H1 (cell line): ENCODE results near the gene SLC8B1. TPM values are rescaled to one million over a fixed set of nuclear protein-coding genes. Genes with fewer than 3 reads are reported as not detected.

Experiments
- CTCF ChIA-PET: fragments of 300-600 bp; sonication (Branson Sonifier 250); formaldehyde crosslinking; loops from one replicate; lab custom pipeline; 2021; ENCODE audit not compliant: partially characterized antibody; lab: Charles Lee
- POLR2A ChIA-PET: fragments of 300-600 bp; sonication (Branson Sonifier 250); formaldehyde crosslinking; loops from one replicate; lab custom pipeline; 2021; ENCODE audit warnings: inconsistent platforms; ENCODE audit not compliant: partially characterized antibody; lab: Charles Lee
- DNase-seq, 2 experiments: peaks; one replicate each; pipeline versions ENCODE4 v3.0.0 to v3.0.0-alpha.2; 2010 to 2022; ENCODE audit warnings: low spot score in 2 of 2, low read depth in 1 of 2, mixed read lengths in 1 of 2
- FAIRE-seq: peaks from 2 replicates; lab custom pipeline; 2011; peaks lifted over from hg19 to GRCh38; lab: Jason Lieb, UNC
- H2AFZ ChIP-seq: 2 replicates; pipeline ENCODE4 v1.8.1; 2012; ENCODE audit warnings: low read length, inconsistent platforms
- H2AK5ac ChIP-seq: 2 replicates; pipeline ENCODE4 v1.6.1; 2013; ENCODE audit warnings: low read depth, low read length
- H2BK120ac ChIP-seq: replicated peaks from 2 replicates; pipeline ENCODE3; 2013; ENCODE audit warnings: low read depth, low read length, inconsistent platforms
- H2BK12ac ChIP-seq: 2 replicates; pipeline ENCODE4 v1.6.1; 2013; ENCODE audit warnings: low read depth, low read length
- H2BK15ac ChIP-seq: 2 replicates; pipeline ENCODE4 v1.6.1; 2013; ENCODE audit warnings: low read length
- H2BK20ac ChIP-seq: 2 replicates; pipeline ENCODE4 v1.6.1; 2013; ENCODE audit warnings: low read length
- H2BK5ac ChIP-seq: 2 replicates; pipeline ENCODE4 v1.6.1; 2013; ENCODE audit warnings: low read depth, low read length
- H3K14ac ChIP-seq: 2 replicates; pipeline ENCODE4 v1.6.1; 2013; ENCODE audit warnings: inconsistent platforms; ENCODE audit not compliant: insufficient read length
- H3K18ac ChIP-seq: 2 replicates; pipeline ENCODE4 v1.6.1; 2013; ENCODE audit warnings: low read length; ENCODE audit errors: extremely low read depth
- H3K23ac ChIP-seq: 2 replicates; pipeline ENCODE4 v1.6.1; 2013; ENCODE audit warnings: inconsistent platforms; ENCODE audit not compliant: insufficient read length
- H3K23me2 ChIP-seq: 2 replicates; pipeline ENCODE4 v1.6.1; 2013; ENCODE audit warnings: low read depth, low read length
- H3K27ac ChIP-seq: 2 replicates; pipeline ENCODE4 v1.6.1; 2011; ENCODE audit warnings: low read depth, low read length, inconsistent platforms
- H3K27me3 ChIP-seq, 4 experiments: replicated peaks in 1 of 4; 1 replicate in 1 of 4; 2 replicates in 3 of 4; pipeline versions ENCODE4 v1.6.1 to v1.8.1; 2011 to 2013; ENCODE audit warnings: low read length in 3 of 4, mild to moderate bottlenecking in 3 of 4, inconsistent platforms in 2 of 4, mixed read lengths in 2 of 4, moderate library complexity in 1 of 4; ENCODE audit not compliant: control insufficient read depth in 3 of 4, insufficient read depth in 3 of 4; ENCODE audit errors: extremely low read depth in 1 of 4
- H3K36me3 ChIP-seq, 4 experiments: 2 replicates each; pipeline versions ENCODE4 v1.6.1 to v1.8.1; 2011 to 2013; ENCODE audit warnings: mild to moderate bottlenecking in 4 of 4, low read length in 3 of 4, moderate library complexity in 2 of 4, control low read depth in 1 of 4, inconsistent platforms in 1 of 4; ENCODE audit not compliant: insufficient read depth in 4 of 4, control insufficient read depth in 2 of 4
- H3K4ac ChIP-seq: replicated peaks from 2 replicates; pipeline ENCODE3; 2013; ENCODE audit warnings: low read length, low read depth, mixed read lengths, inconsistent platforms; ENCODE audit not compliant: insufficient read length
- H3K4me1 ChIP-seq, 4 experiments: replicated peaks in 1 of 4; 1 replicate in 1 of 4; 2 replicates in 3 of 4; pipeline versions ENCODE4 v1.6.1 to v1.8.1; 2011 to 2013; ENCODE audit warnings: low read length in 3 of 4, inconsistent platforms in 2 of 4, mixed read lengths in 1 of 4; ENCODE audit not compliant: insufficient read depth in 4 of 4, control insufficient read depth in 3 of 4
- H3K4me2 ChIP-seq, 2 experiments: 2 replicates each; pipeline versions ENCODE4 v1.6.1 to v1.8.1; 2011 to 2013; ENCODE audit warnings: low read depth in 2 of 2, low read length in 2 of 2, control low read depth in 1 of 2, inconsistent platforms in 1 of 2, mild to moderate bottlenecking in 1 of 2; ENCODE audit not compliant: insufficient read depth in 1 of 2
- H3K4me3 ChIP-seq, 4 experiments: fragments of 200-600, 300-600 bp in 1 of 4; sonication (generic), shearing (Covaris generic), sonication (Bioruptor Twin) in 1 of 4; 2 replicates each; pipeline versions ENCODE4 v1.5.1 to v1.8.1; 2011 to 2016; ENCODE audit warnings: low read length in 4 of 4, low read depth in 3 of 4, control low read depth in 2 of 4, inconsistent platforms in 2 of 4, mild to moderate bottlenecking in 2 of 4, mixed read lengths in 1 of 4, moderate library complexity in 1 of 4; ENCODE audit not compliant: insufficient read depth in 2 of 4; ENCODE audit errors: extremely low read depth in 1 of 4
- H3K56ac ChIP-seq: replicated peaks from 2 replicates; pipeline ENCODE3; 2013; ENCODE audit warnings: low read depth, mild to moderate bottlenecking, mixed read lengths, low read length, inconsistent platforms; ENCODE audit not compliant: insufficient read length
- H3K79me1 ChIP-seq: 2 replicates; pipeline ENCODE4 v1.6.1; 2013; ENCODE audit warnings: low read depth, low read length, control low read depth
- H3K79me2 ChIP-seq, 2 experiments: 2 replicates each; pipeline versions ENCODE4 v1.6.1 to v1.8.1; 2012 to 2013; ENCODE audit warnings: low read length in 2 of 2, mild to moderate bottlenecking in 2 of 2, inconsistent platforms in 1 of 2; ENCODE audit not compliant: insufficient read depth in 2 of 2, control insufficient read depth in 1 of 2
- H3K9ac ChIP-seq, 4 experiments: replicated peaks in 1 of 4; 1 replicate in 1 of 4; 2 replicates in 3 of 4; pipeline versions ENCODE4 v1.6.1 to v1.8.1; 2011 to 2013; ENCODE audit warnings: low read depth in 3 of 4, low read length in 3 of 4, control low read depth in 2 of 4, mild to moderate bottlenecking in 2 of 4, moderate library complexity in 2 of 4, inconsistent platforms in 1 of 4; ENCODE audit errors: extremely low read depth in 1 of 4
- H3K9me3 ChIP-seq, 2 experiments: 2 replicates each; pipeline versions ENCODE4 v1.6.1 to v1.8.1; 2012 to 2013; ENCODE audit warnings: mild to moderate bottlenecking in 2 of 2, moderate library complexity in 2 of 2, control low read depth in 1 of 2, inconsistent platforms in 1 of 2, low read depth in 1 of 2, low read length in 1 of 2, mixed read lengths in 1 of 2; ENCODE audit not compliant: insufficient read depth in 2 of 2
- H4K20me1 ChIP-seq, 2 experiments: replicated peaks in 1 of 2; 2 replicates each; pipeline versions ENCODE3 to v1.8.1; 2011 to 2013; ENCODE audit warnings: inconsistent platforms in 2 of 2, low read length in 2 of 2, mild to moderate bottlenecking in 1 of 2; ENCODE audit not compliant: insufficient read depth in 2 of 2, control insufficient read depth in 1 of 2
- H4K5ac ChIP-seq: 2 replicates; pipeline ENCODE4 v1.6.1; 2013; ENCODE audit warnings: low read length, low read depth, mixed read lengths, inconsistent platforms; ENCODE audit not compliant: insufficient read length
- H4K8ac ChIP-seq: 2 replicates; pipeline ENCODE4 v1.8.0; 2013; ENCODE audit warnings: mild to moderate bottlenecking, moderate library complexity, low read length, inconsistent platforms; ENCODE audit not compliant: insufficient read depth; ENCODE audit errors: extremely low read depth
- H4K91ac ChIP-seq: replicated peaks from 2 replicates; pipeline ENCODE3; 2013; ENCODE audit warnings: low read length, mixed read lengths, inconsistent platforms; ENCODE audit not compliant: insufficient read length
- BACH1 ChIP-seq: IDR thresholded peaks from 2 replicates; pipeline ENCODE4 v1.6.1; 2012; ENCODE audit warnings: low read length, improper control_type of control experiment
- E2F6 ChIP-seq: IDR thresholded peaks from 2 replicates; pipeline ENCODE4 v1.6.1; 2012; ENCODE audit warnings: inconsistent platforms
- EZH2 ChIP-seq: fragments of 200-600 bp; sonication (generic); IDR thresholded peaks from 2 replicates; pipeline ENCODE4 v1.7.1; 2012; ENCODE audit warnings: low read depth, mild to moderate bottlenecking, moderate library complexity, low read length, inconsistent platforms; ENCODE audit not compliant: severe bottlenecking
- HDAC6 ChIP-seq: IDR thresholded peaks from one replicate; pipeline ENCODE4 v1.7.1; 2012; ENCODE audit warnings: low read depth, mild to moderate bottlenecking, inconsistent platforms, low read length, moderate library complexity
- RNF2 ChIP-seq: fragments of 200-900, 300-1000 bp; sonication (generic); IDR thresholded peaks from 2 replicates; pipeline ENCODE4 v1.7.1; 2016; ENCODE audit warnings: borderline replicate concordance, low read depth, mild to moderate bottlenecking, antibody characterized with exemption, low read length; ENCODE audit not compliant: poor library complexity, severe bottlenecking; ENCODE audit errors: missing control alignments
- TCF12 ChIP-seq: IDR thresholded peaks from 2 replicates; pipeline ENCODE4 v1.6.1; 2011; ENCODE audit warnings: low read depth, mild to moderate bottlenecking, low read length
- ZNF274 ChIP-seq: IDR thresholded peaks from 2 replicates; pipeline ENCODE4 v1.7.0; 2012; ENCODE audit warnings: low read length, borderline replicate concordance; ENCODE audit errors: extremely low read depth
- WGBS, 2 experiments: shearing (Covaris generic) in 1 of 2; methylation state at CpG; one replicate each; pipeline versions ENCODE4 v1.1.6 to v1.1.7; 2013 to 2015; ENCODE audit warnings: low lambda C conversion rate in 2 of 2, mixed read lengths in 2 of 2, inconsistent platforms in 1 of 2, low coverage in 1 of 2, missing lambda C conversion rate in 1 of 2; ENCODE audit not compliant: insufficient replicate concordance in 2 of 2, insufficient coverage in 1 of 2, insufficient read length in 1 of 2; ENCODE audit errors: extremely low coverage in 1 of 2, missing lambda C conversion rate in 1 of 2; 5-methylcytosine and 5-hydroxymethylcytosine counted together
- polyA plus RNA-seq, 7 experiments: library from polyadenylated mRNA; depleted of rRNA in 3 of 7; stranded (reverse) in 5 of 7; unstranded in 2 of 7; fragments of >200 nt in 5 of 7; fragments of 200-250 nt in 2 of 7; gene quantifications; 1 replicate in 5 of 7; 2 replicates in 1 of 7; 4 replicates in 1 of 7; pipeline versions ENCODE4 v1.2.1 to v1.2.3, GENCODE V29; 2011 to 2013; ENCODE audit warnings: missing spikeins in 2 of 7, mixed read lengths in 2 of 7
- total RNA-seq: library from RNA; stranded (reverse); fragmentation: NEBNext Ultra II Directional; extraction: Animal tissue kit (Norgen Biotek cat#: 25700); gene quantifications from 2 replicates; pipeline ENCODE4 v1.2.1, GENCODE V29; 2021

The SLC8B1 gene
- total and polyA plus RNA-seq, 2 of the 8 experiments (the other 6 are each of a cell fraction or from before 2014, with no cell fraction given): 11.2 to 19.1 TPM

- no peak overlapping the region for H2BK12ac ChIP-seq
- ChIA-PET POLR2A (interaction anchor here (0.9 to 1.8 kb wide), 4 partner anchors 13 to 79 kb away, joined by 3 read pairs; no protein-coding TSS in a partner anchor), CTCF (interaction anchor here (0.5 to 1.4 kb wide), 4 partner anchors 11 to 522 kb away, joined by 3 to 5 read pairs (median 4); partner anchors contain the start of gene TPCN1)
- no peak overlapping the region for H3K27ac ChIP-seq
- peaks cover 0 to 8% of the 10 kb centered on the region in 2 experiments for H4K20me1 ChIP-seq
- no peak overlapping the region for H3K18ac ChIP-seq
- FAIRE-seq: no peak
- no peaks in the 10 kb centered on the region; a peak in 1 of 7 replicates for H3K4me1 ChIP-seq
- no peak overlapping the region for H3K4ac ChIP-seq
- H2AK5ac ChIP-seq: no peak overlapping the region
- H2BK120ac ChIP-seq: no peak overlapping the region
- H4K91ac ChIP-seq: no peak overlapping the region
- H3K9ac ChIP-seq: no peak overlapping the region
- no peak overlapping the region for H3K56ac ChIP-seq
- WGBS, 2 experiments: 95% methylated on average over 10 of the region's 10 CpGs; no CpG with 5 or more reads in 1 of the 2 experiments
- H3K23me2 ChIP-seq: no peaks in the 10 kb centered on the region
- no peak overlapping the region for H2AFZ ChIP-seq
- H2BK15ac ChIP-seq: no peak overlapping the region
- H3K36me3 ChIP-seq: no peaks in the 10 kb centered on the region; a peak in 1 of 8 replicates
- DNase-seq: no peak
- no peak overlapping the region for H4K8ac ChIP-seq
- no peak overlapping the region for H3K23ac ChIP-seq
- no peak overlapping the region for H2BK5ac ChIP-seq
- H3K4me2 ChIP-seq: no peak overlapping the region
- H3K9me3 ChIP-seq: no peaks in the 10 kb centered on the region
- no peak overlapping the region for H4K5ac ChIP-seq
- H2BK20ac ChIP-seq: no peak overlapping the region
- H3K27me3 ChIP-seq: no peaks in the 10 kb centered on the region
- no peak overlapping the region for H3K4me3 ChIP-seq
- no peaks in the 10 kb centered on the region for H3K79me2 ChIP-seq
- no peaks in the 10 kb centered on the region for H3K79me1 ChIP-seq
- no peak overlapping the region for H3K14ac ChIP-seq
- TF ChIP-seq ZNF274 (no peak), TCF12 (no peak), E2F6 (no peak), HDAC6 (no peak), RNF2 (no peak), BACH1 (no peak), EZH2 (no peak)
Observed at GRCh38 chr12:113271466-113271852, 63.5 kb downstream of the SLC8B1 start.
